CD4-positive, alpha-beta memory T cell (primary cell): ENCODE data around the gene MORN1. TPM values are rescaled to one million over a fixed set of nuclear protein-coding genes. Genes with fewer than 3 reads are reported as not detected.

Experiments
- CTCF ChIA-PET: fragments of 350-600 bp; sonication (Branson Sonifier 250); formaldehyde crosslinking; loops from one replicate; lab custom pipeline; 2021; ENCODE audit warnings: inconsistent platforms; ENCODE audit not compliant: partially characterized antibody; lab: Charles Lee
- POLR2A ChIA-PET: fragments of 350-600 bp; sonication (Branson Sonifier 250); formaldehyde crosslinking; loops from one replicate; lab custom pipeline; 2021; ENCODE audit not compliant: partially characterized antibody; lab: Charles Lee
- DNase-seq, 5 donors: peaks; one replicate each; pipeline versions ENCODE4 v3.0.0 to v3.0.0-alpha.2; 2020 to 2022; ENCODE audit warnings: mixed read lengths in 1 of 5
- H3K27ac ChIP-seq: one replicate; pipeline ENCODE4 v1.7.0; 2013; ENCODE audit warnings: low read depth, low read length
- H3K27me3 ChIP-seq: 2 replicates; pipeline ENCODE4 v1.7.0; 2013; ENCODE audit warnings: mild to moderate bottlenecking, low read length, moderate library complexity; ENCODE audit not compliant: insufficient read depth
- H3K36me3 ChIP-seq: 2 replicates; pipeline ENCODE4 v1.7.0; 2013; ENCODE audit warnings: mild to moderate bottlenecking, low read length, moderate library complexity; ENCODE audit not compliant: insufficient read depth
- H3K4me1 ChIP-seq: 2 replicates; pipeline ENCODE4 v1.7.0; 2013; ENCODE audit warnings: mild to moderate bottlenecking, low read length, moderate library complexity; ENCODE audit not compliant: insufficient read depth
- H3K4me3 ChIP-seq, 2 donors: one replicate each; pipeline ENCODE4 v1.7.0; 2013; ENCODE audit warnings: low read length in 2 of 2, mild to moderate bottlenecking in 1 of 2
- H3K9me3 ChIP-seq, 2 donors: one replicate each; pipeline ENCODE4 v1.7.0; 2013; ENCODE audit warnings: low read length in 2 of 2, control low read depth in 1 of 2; ENCODE audit not compliant: control insufficient read depth in 1 of 2
- H3K27ac Mint-ChIP-seq, 7 donors: one replicate each; pipeline ENCODE4 v1.8.0; 2020 to 2021; ENCODE audit warnings: mixed read lengths in 7 of 7, mild to moderate bottlenecking in 6 of 7, inconsistent platforms in 3 of 7, moderate library complexity in 3 of 7
- H3K27me3 Mint-ChIP-seq, 2 donors: one replicate each; pipeline ENCODE4 v1.8.0; 2020 to 2021; ENCODE audit warnings: mixed read lengths in 2 of 2
- H3K36me3 Mint-ChIP-seq, 2 donors: one replicate each; pipeline ENCODE4 v1.8.0; 2020 to 2021; ENCODE audit warnings: mixed read lengths in 2 of 2, inconsistent platforms in 1 of 2, mild to moderate bottlenecking in 1 of 2
- H3K4me1 Mint-ChIP-seq, 4 donors: one replicate each; pipeline ENCODE4 v1.8.0; 2020 to 2021; ENCODE audit warnings: mixed read lengths in 4 of 4, mild to moderate bottlenecking in 1 of 4
- H3K4me3 Mint-ChIP-seq, 8 donors: one replicate each; pipeline ENCODE4 v1.8.0; 2020 to 2021; ENCODE audit warnings: mixed read lengths in 8 of 8, mild to moderate bottlenecking in 7 of 8, moderate library complexity in 6 of 8, inconsistent platforms in 3 of 8
- H3K9me3 Mint-ChIP-seq, 8 donors: one replicate each; pipeline ENCODE4 v1.8.0; 2020 to 2021; ENCODE audit warnings: mixed read lengths in 8 of 8, mild to moderate bottlenecking in 5 of 8, inconsistent platforms in 3 of 8, moderate library complexity in 1 of 8
- intact Hi-C: fragments of 100-400 bp; cut with micrococcal nuclease; formaldehyde crosslinking; loops from one replicate; pipeline ENCODE4 v1.15.1; 2023
- polyA plus RNA-seq, 2 donors: library from polyadenylated mRNA; unstranded; fragments of 300-500 nt; fragmentation: Illumina TruSeq; gene quantifications; one replicate each; pipeline ENCODE4 v1.2.3, GENCODE V29; 2021
- total RNA-seq, 2 experiments: library from RNA; stranded (reverse); gene quantifications; one replicate each; pipeline ENCODE4 v1.2.3, GENCODE V29; 2021

The MORN1 gene
- total and polyA plus RNA-seq, 4 experiments from 2014 or later: 1.9 to 15.3 (median 7.4) TPM

- H3K27me3 ChIP-seq: no peaks in the 10 kb centered on the region
- H3K36me3 ChIP-seq: no peaks in the 10 kb centered on the region
- no peaks in the 10 kb centered on the region for H3K27me3 Mint-ChIP-seq
- H3K9me3 ChIP-seq: no peaks in the 10 kb centered on the region
- H3K27ac ChIP-seq: no peak overlapping the region
- no peaks in the 10 kb centered on the region for H3K36me3 Mint-ChIP-seq
- peaks cover 9% of the 10 kb centered on the region for H3K4me1 ChIP-seq
- DNase-seq: no peak
- no peak overlapping the region for H3K4me3 Mint-ChIP-seq
- ChIA-PET CTCF (interaction anchor here (1.2 to 10.5 kb wide), 2 partner anchors 190 to 210 kb away, joined by 3 to 236 read pairs; partner anchors contain the start of gene FAAP20), POLR2A (interaction anchor here (2.0 kb wide), 1 partner anchor 190 kb away, joined by 10 read pairs; the partner anchor contains the start of gene FAAP20)
- H3K27ac Mint-ChIP-seq: no peak overlapping the region
- H3K4me1 Mint-ChIP-seq: peaks cover 0 to 3% (median 2%) of the 10 kb centered on the region in 4 donors
- H3K9me3 Mint-ChIP-seq: no peaks in the 10 kb centered on the region
- H3K4me3 ChIP-seq: no peak overlapping the region
- intact Hi-C loops: no loop called here
These were observed 6.3 kb downstream of the MORN1 start for GRCh38 chr1:2384941-2385481.

GRCh38 chr1:2384130-2384860, 7.1 kb downstream of the MORN1 start:
- intact Hi-C loops: no loop called here
- Histone ChIP-seq H3K4me3 (no peak overlapping the region), H3K4me1 (peaks cover 9% of the 10 kb centered on the region), H3K36me3 (no peaks in the 10 kb centered on the region), H3K27me3 (no peaks in the 10 kb centered on the region), H3K27ac (no peak overlapping the region), H3K9me3 (no peaks in the 10 kb centered on the region)
- Mint-ChIP-seq H3K4me3 (peak overlapping the region in 1 of 8 donors; percentile 41), H3K9me3 (no peaks in the 10 kb centered on the region), H3K36me3 (no peaks in the 10 kb centered on the region), H3K27me3 (no peaks in the 10 kb centered on the region), H3K4me1 (peaks cover 0 to 3% (median 0%) of the 10 kb centered on the region in 4 donors), H3K27ac (peak overlapping the region in 1 of 7 donors; percentile 80)
- ChIA-PET POLR2A (interaction anchor here (2.0 kb wide), 1 partner anchor 189 kb away, joined by 10 read pairs; the partner anchor contains the start of gene FAAP20), CTCF (interaction anchor here (1.2 to 10.5 kb wide), 2 partner anchors 189 to 210 kb away, joined by 3 to 236 read pairs; partner anchors contain the start of gene FAAP20)
- DNase-seq: no peak

- H3K36me3 ChIP-seq: no peaks in the 10 kb centered on the region
- peaks cover 9% of the 10 kb centered on the region for H3K4me1 ChIP-seq
- Mint-ChIP-seq H3K27me3 (no peaks in the 10 kb centered on the region), H3K36me3 (no peaks in the 10 kb centered on the region), H3K9me3 (no peaks in the 10 kb centered on the region), H3K4me3 (no peak overlapping the region), H3K27ac (no peak overlapping the region), H3K4me1 (peaks cover 0 to 3% (median 0%) of the 10 kb centered on the region in 4 donors)
- no peaks in the 10 kb centered on the region for H3K27me3 ChIP-seq
- no peaks in the 10 kb centered on the region for H3K9me3 ChIP-seq
- POLR2A ChIA-PET: interaction anchor here (2.0 kb wide), 1 partner anchor 189 kb away, joined by 10 read pairs; the partner anchor contains the start of gene FAAP20
- H3K4me3 ChIP-seq: no peak overlapping the region
- intact Hi-C loops: no loop called here
- CTCF ChIA-PET: interaction anchor here (1.2 to 10.5 kb wide), 2 partner anchors 188 to 209 kb away, joined by 3 to 236 read pairs; partner anchors contain the start of gene FAAP20
- DNase-seq: no peak
- H3K27ac ChIP-seq: no peak overlapping the region
These were observed 7.8 kb downstream of the MORN1 start for GRCh38 chr1:2383576-2383975.

- Mint-ChIP-seq H3K27ac (no peak overlapping the region), H3K4me3 (no peak overlapping the region), H3K36me3 (no peaks in the 10 kb centered on the region), H3K9me3 (no peaks in the 10 kb centered on the region), H3K27me3 (no peaks in the 10 kb centered on the region), H3K4me1 (peaks cover 0 to 3% (median 0%) of the 10 kb centered on the region in 4 donors)
- intact Hi-C loops: no loop called here
- ChIA-PET CTCF (interaction anchor here (0.9 to 10.5 kb wide), 9 partner anchors 8 to 243 kb away, joined by 3 to 236 read pairs (median 9); partner anchors contain the start of genes FAAP20, MORN1 and RER1), POLR2A (interaction anchor here (1.3 to 4.2 kb wide), 4 partner anchors 9 to 188 kb away, joined by 5 to 68 read pairs (median 9); partner anchors contain the start of genes FAAP20, MORN1 and RER1)
- peak in 2 of 5 donors; percentile 11 to 15 for DNase-seq
- no peak overlapping the region for H3K27ac ChIP-seq
- no peaks in the 10 kb centered on the region for H3K27me3 ChIP-seq
- H3K4me3 ChIP-seq: no peak overlapping the region
- H3K9me3 ChIP-seq: no peaks in the 10 kb centered on the region
- no peaks in the 10 kb centered on the region for H3K36me3 ChIP-seq
- H3K4me1 ChIP-seq: peaks cover 9% of the 10 kb centered on the region
These were observed 8.6 kb downstream of the MORN1 start for GRCh38 chr1:2382621-2383361.

GRCh38 chr1:2381741-2382620, 9.4 kb downstream of the MORN1 start:
- Mint-ChIP-seq H3K27ac (peak overlapping the region in 1 of 7 donors; percentile 35), H3K4me1 (peaks cover 0 to 3% (median 0%) of the 10 kb centered on the region in 4 donors), H3K4me3 (no peak overlapping the region), H3K9me3 (no peaks in the 10 kb centered on the region), H3K36me3 (no peaks in the 10 kb centered on the region), H3K27me3 (no peaks in the 10 kb centered on the region)
- Histone ChIP-seq H3K4me1 (peaks cover 9% of the 10 kb centered on the region), H3K9me3 (no peaks in the 10 kb centered on the region), H3K4me3 (no peak overlapping the region), H3K36me3 (no peaks in the 10 kb centered on the region), H3K27ac (no peak overlapping the region), H3K27me3 (no peaks in the 10 kb centered on the region)
- peak; percentile 65 to 76 (median 70) for DNase-seq
- intact Hi-C loops: loop anchor here (1.0 kb wide), 2 partner anchors 183 to 187 kb away; no protein-coding TSS in a partner anchor
- POLR2A ChIA-PET: interaction anchor here (0.6 to 4.2 kb wide), 6 partner anchors 10 to 187 kb away, joined by 3 to 68 read pairs (median 4); partner anchors contain the start of genes FAAP20, MORN1 and RER1
- CTCF ChIA-PET: interaction anchor here (0.9 to 10.5 kb wide), 13 partner anchors 9 to 289 kb away, joined by 3 to 236 read pairs (median 5); partner anchors contain the start of genes FAAP20, MORN1 and RER1
